Mammary microvascular endothelial cell (primary cell): ENCODE data around the gene VCAM1. TPM values are rescaled to one million over a fixed set of nuclear protein-coding genes. Genes with fewer than 3 reads are reported as not detected.

Source experiments
- total RNA-seq: library from RNA; depleted of rRNA; stranded (reverse); fragments of >200 nt; gene quantifications from 2 replicates; pipeline ENCODE4 v1.2.3, GENCODE V29; 2015

The VCAM1 gene
- 2.3 and 3.0 TPM in 2 replicates for total RNA-seq

GRCh38 chr1:100719490-100719889 lies at the start of gene VCAM1:
Gene VCAM1, plus strand, starts transcription at chr1:100719742. Its CDS starts 119 bp downstream, at chr1:100719861.

Other genes with a start within 250 kb of the VCAM1 start
- gene GPR88, start 181.6 kb upstream of the VCAM1 start, total RNA-seq, result not detected in 2 replicates
- gene EXTL2, start 175.1 kb downstream of the VCAM1 start, total RNA-seq, result 9.4 and 11.2 TPM in 2 replicates
- gene SLC30A7, start 176.3 kb downstream of the VCAM1 start, total RNA-seq, result 21.8 and 25.2 TPM in 2 replicates